Stromal cell of bone marrow (primary cell): ENCODE measurements around the gene PKP3.
"Not testable (repeated sequence)": the region's sequence is repeated elsewhere in the genome, so short reads cannot be mapped to it uniquely, and the experiment has no call there.

Experiments
- DNase-seq: peaks from one replicate; pipeline ENCODE4 v3.0.0-alpha.2; 2012; ENCODE audit warnings: low read depth

Gene PKP3

DNA sequence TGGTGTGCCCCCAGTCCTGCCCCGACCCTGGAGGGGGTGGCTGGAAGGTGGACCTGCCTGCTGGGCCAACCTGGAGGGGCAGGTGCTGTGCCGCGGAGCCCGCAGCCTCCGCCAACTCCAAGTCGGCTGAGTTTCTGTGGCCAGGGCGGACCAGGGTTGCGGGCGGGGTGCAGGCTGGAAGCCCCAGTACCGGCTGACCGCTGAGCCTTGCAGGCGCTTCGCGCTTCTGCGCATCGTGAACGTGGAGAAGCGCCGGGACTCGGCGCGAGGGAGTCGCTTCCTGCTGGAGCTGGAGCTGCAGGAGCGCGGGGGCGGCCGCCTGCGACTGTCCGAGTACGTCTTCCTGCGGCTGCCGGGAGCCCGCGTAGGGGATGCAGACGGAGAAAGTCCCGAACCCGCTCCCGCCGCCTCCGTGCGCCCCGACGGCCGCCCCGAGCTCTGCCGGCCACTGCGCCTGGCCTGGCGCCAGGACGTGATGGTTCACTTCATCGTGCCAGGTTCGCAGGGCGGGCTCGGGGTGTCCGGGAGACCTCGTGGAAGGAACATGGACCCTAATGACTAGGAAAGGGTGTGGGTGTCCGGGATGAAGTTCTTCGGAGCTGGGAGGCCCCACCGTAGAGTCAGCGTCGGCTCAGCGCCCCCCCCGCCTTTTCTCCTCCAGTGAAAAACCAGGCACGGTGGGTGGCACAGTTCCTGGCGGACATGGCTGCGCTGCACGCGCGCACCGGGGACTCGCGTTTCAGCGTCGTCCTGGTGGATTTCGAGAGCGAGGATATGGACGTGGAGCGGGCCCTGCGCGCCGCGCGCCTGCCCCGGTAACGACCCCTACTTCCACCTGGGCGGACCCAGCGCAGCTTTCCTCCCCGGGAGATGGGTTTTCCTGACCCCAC lies 14.6 kb upstream of the PKP3 start:
- DNase-seq, result no peak

DNA sequence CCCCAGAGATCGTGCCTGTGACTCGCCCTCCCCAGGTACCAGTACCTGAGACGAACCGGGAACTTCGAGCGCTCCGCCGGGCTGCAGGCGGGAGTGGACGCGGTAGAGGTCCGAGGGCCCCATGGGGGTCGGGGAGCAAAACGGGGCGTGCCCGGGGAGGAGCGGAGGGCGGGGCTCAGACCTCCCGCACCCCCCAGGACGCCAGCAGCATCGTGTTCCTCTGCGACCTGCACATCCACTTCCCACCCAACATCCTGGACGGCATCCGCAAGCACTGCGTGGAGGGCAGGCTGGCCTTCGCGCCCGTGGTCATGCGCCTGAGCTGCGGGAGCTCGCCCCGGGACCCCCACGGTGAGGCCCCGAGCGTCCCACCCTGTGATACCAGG lies 13.9 kb upstream of the PKP3 start:
- no peak for DNase-seq

GRCh38 chr11:380491-380890 lies 13.5 kb upstream of the PKP3 start:
- DNase-seq, result no peak

- no peak for DNase-seq
Measured at GRCh38 chr11:380996-381395, 13.0 kb upstream of the PKP3 start.

- DNase-seq, result no peak
Measured at GRCh38 chr11:381501-382072, 12.4 kb upstream of the PKP3 start.

GRCh38 chr11:382081-382629 lies 11.9 kb upstream of the PKP3 start:
- DNase-seq, result no peak

DNA sequence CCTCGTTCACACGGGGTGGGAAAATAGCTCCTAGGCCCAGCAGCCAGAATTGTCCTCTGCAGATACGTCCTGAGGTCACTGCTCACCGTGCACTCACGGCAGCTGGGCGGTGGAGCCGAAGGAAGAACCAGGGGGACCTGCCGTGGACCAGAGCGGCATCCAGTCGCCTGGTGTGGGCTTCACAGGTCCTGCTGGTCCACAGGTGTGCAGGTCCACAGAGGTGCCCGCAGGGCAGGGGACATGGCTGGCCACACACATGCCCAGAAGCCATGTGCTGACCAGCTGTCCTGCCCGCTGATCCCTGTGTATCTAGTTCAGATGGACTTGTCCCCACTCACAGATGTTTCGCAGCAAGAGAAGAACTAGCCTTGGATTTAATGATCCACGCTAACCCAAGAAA lies 10.6 kb upstream of the PKP3 start:
- no peak for DNase-seq

- no peak for DNase-seq
Measured at GRCh38 chr11:384511-384910, 9.5 kb upstream of the PKP3 start.

DNA sequence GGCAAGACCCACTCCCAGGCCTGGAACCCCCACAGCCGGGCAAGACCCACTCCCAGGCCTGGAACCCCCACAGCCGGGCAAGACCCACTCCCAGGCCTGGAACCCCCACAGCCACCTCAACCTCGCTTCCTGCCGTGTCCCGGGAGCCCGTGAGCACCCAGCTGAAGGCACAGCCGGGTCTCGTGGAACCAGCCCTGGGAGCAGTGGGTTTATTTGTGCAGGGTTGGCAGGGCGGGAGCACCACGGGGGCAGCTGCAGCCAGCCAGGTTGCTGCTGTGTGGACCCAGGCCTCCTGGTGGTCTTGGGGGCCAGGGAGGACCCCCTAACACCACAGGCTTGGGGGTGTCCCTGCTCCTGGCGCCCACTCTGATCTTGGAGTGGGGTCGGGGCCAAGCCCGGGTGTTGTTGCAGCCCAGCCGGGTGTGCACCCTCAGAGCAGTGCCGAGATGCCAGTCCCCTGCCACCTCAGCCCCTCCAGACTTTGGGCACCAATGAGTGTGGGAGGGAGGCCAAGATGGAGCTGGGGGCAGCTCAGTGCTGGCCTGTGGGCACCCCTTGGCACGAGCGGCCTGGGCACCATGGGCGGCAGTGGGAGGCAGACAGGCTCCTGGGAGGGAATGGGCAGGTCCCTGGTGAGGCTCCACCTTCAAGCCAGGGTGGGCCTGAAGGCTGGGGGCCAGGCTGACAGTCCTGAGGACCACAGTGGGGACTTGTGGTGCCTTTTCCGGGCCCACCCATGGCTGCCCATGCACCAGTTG lies 8.2 kb upstream of the PKP3 start:
- DNase-seq, result no peak

DNA sequence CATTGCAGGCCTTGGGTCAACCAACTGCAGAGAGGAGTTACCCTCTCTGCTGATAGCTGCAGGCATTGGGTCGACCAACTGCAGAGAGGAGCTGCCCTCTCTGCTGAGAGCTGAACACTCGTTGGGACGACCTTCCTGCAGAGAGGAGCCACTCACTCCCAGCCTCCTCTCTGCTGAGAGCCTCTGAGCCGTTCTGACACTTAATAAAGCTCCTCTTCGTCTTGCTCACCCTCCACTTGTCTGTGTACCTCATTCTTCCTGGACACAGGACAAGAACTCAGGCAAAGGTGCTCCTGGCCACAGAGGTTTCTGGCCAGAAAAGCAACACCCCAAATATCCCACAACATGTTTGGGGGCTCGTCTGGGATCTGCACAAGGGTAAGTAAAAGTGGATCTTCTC lies 7.5 kb upstream of the PKP3 start:
- no peak for DNase-seq

DNA sequence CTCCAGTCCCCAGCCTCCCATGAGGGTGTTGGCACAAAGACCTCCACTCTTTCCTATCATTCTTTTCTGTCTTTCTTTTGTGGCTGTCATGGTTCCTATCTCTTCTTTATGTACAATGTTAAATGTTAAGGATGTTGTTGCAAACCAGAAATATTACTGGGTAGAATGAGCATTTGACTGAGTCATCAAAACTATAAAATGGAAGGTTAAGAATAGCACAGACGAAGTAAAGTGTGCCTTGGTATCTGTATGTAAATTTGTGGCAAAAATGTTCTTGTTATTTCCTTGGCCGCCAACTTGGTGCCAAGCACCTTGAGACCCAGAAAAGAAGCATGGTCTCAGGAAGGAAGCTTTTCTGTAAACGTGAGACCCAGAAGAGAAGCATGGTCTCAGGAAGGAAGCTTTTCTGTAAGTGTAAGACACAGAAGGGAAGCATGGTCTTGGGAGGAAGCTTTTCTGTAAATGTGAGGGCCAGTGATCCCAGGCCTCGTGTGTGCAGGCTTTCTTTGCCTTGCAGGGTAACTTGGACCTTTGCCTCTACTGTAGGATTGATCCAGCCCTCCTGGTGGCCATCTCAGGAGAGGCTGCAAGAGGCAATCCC lies 6.7 kb upstream of the PKP3 start:
- no peak for DNase-seq

DNA sequence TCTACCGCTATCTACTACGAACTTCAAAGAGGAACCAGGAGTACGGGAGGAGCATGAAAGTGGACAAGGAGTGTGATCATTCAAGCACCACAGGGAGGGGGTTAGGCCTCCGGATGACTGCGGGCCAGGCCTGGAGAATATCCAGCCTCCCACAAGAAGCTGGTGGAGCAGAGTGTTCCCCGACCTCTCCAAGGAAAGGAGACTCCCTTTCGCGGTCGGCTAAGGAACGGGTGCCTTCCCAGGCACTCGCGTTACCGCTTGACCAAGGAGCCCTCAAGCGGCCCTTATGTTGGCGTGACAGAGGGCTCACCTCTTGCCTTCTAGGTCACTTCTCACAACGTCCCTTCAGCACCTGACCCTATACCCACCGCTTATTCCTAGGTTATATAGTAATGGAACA lies 4.6 kb upstream of the PKP3 start:
- DNase-seq, result not testable (repeated sequence)

- DNase-seq, result no peak
Measured at GRCh38 chr11:390175-390574, 3.8 kb upstream of the PKP3 start.

GRCh38 chr11:391117-392017 lies 2.6 kb upstream of the PKP3 start:
- DNase-seq, result no peak

- no peak for DNase-seq
Measured at GRCh38 chr11:392102-392777, 1.8 kb upstream of the PKP3 start.

GRCh38 chr11:393219-394033 lies 583 bp upstream of the PKP3 start:
- peak; percentile 57 for DNase-seq

DNA sequence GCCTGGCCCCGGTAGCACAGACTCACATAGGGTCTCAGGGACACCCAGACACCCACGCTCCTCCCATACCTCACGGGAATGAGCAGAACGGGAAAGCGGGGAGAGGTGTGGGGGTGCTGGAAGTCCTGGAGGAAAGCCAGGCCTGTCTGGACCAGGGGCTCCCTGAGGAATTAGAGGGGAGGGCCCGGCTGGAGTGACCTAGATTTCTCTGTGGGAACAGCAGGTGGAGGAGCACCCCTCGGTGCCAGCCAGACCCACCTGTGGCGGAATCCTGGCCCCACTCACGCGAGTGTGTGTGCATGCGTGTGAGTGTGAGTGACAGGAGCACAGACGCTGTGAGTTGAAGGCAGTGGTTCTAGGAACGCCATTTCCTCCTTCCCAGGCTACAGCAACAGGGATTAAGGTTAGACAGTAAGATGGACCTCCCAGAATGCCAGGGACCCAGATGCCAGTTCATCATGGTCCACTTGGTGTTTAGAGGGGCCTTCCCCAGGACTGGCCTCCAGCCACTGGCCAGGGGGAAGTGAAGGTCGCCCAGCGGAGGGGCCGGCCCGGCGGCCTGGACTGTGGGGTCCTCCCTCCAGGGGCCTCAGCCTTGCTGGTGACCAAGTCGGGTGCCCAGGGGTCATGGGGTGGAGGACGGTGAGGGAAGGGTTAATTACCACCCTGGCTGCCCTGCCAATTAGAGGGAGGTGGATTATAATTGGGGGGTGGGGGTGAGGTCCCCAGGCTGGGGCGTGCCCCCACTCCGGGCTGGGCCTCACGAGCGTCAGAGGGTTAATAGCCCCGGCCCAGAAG lies 1.0 kb downstream of the PKP3 start:
- no peak for DNase-seq

GRCh38 chr11:395866-396265 lies 1.9 kb downstream of the PKP3 start:
- no peak for DNase-seq

- DNase-seq, result no peak
Measured at GRCh38 chr11:396511-396947, 2.5 kb downstream of the PKP3 start.
